Measurements from ENCODE around the gene LDLRAD4. TPM values are rescaled to one million over a fixed set of nuclear protein-coding genes. Genes with fewer than 3 reads are reported as not detected.

Gene LDLRAD4
- total RNA-seq, 1 donor from 2014 or later, result 20.4 TPM

DNA sequence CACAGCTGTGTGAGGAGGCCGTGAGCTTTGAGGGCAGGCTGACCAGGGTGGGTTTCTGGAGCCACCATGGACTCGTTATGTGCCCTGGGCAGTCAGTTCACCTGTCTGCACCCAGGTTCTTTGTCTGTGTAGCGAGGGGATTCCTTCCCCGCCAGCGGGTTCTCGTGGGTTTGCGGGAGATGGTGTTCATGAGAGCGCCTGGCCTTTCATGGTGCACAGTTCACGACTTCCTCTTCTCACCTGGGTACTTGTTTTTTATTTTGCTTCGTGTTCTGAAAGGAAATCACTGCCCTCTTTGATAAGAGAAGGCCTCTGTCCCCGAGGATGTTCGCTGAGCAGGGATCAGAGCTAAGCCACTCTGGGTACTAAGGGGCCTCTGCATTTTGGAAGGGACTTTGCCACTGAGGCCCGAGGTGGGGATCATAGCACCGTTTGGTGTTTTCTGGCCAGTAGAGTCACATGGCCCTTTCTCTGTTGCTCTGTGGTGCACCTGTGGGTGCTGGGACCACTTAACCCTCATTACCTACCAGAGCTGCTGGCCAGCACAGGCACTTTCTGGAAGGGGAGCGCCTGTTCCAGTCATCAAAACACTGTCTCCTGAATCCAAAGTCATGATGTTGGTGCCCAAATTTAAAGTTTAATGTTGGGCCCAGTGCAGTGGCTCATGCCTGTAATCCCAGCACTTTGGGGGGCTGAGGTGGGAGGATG, 78.5 kb downstream of the LDLRAD4 start:
- Mint-ChIP-seq H3K36me3 (ENCODE audit: unreplicated experiment) (no peaks in the 10 kb centered on the region), H3K9me3 (ENCODE audit: unreplicated experiment) (no peaks in the 10 kb centered on the region), H3K27me3 (ENCODE audit: unreplicated experiment) (no peaks in the 10 kb centered on the region), H3K27ac (ENCODE audit: unreplicated experiment) (no peak overlapping the region), H3K4me1 (ENCODE audit: unreplicated experiment) (peaks cover 6% of the 10 kb centered on the region), H3K4me3 (ENCODE audit: unreplicated experiment) (no peak overlapping the region)
- DNase-seq (ENCODE audit: extremely low spot score, unreplicated experiment), result no peak
- TF ChIP-seq, protein P1, sequence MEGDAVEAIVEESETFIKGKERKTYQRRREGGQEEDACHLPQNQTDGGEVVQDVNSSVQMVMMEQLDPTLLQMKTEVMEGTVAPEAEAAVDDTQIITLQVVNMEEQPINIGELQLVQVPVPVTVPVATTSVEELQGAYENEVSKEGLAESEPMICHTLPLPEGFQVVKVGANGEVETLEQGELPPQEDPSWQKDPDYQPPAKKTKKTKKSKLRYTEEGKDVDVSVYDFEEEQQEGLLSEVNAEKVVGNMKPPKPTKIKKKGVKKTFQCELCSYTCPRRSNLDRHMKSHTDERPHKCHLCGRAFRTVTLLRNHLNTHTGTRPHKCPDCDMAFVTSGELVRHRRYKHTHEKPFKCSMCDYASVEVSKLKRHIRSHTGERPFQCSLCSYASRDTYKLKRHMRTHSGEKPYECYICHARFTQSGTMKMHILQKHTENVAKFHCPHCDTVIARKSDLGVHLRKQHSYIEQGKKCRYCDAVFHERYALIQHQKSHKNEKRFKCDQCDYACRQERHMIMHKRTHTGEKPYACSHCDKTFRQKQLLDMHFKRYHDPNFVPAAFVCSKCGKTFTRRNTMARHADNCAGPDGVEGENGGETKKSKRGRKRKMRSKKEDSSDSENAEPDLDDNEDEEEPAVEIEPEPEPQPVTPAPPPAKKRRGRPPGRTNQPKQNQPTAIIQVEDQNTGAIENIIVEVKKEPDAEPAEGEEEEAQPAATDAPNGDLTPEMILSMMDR (IDR thresholded peaks at IDR 0.05), result no peak

DNA sequence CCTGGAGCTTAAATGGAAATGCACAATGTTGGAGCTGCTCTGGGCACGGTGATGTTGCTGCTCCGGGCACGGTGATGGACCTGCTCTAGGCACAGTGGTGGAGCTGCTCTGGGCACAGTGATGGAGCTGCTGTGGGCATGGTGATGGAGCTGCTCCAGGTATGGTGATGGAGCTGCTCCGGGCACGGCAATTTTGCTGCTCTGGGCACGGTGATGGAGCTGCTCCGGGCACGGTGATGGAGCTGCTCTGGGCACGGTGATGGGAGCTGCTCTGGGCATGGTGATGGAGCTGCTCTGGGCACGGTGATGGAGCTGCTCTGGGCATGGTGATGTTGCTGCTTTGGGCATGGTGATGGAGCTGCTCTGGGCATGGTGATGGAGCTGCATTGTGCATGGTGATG, 79.7 kb downstream of the LDLRAD4 start:
- no peaks in the 10 kb centered on the region for H3K36me3 Mint-ChIP-seq (ENCODE audit: unreplicated experiment)
- no peak overlapping the region for H3K27ac Mint-ChIP-seq (ENCODE audit: unreplicated experiment)
- peaks cover 10% of the 10 kb centered on the region for H3K4me1 Mint-ChIP-seq (ENCODE audit: unreplicated experiment)
- TF ChIP-seq, protein P1 (IDR thresholded peaks at IDR 0.05), result no peak
- no peak for DNase-seq (ENCODE audit: extremely low spot score, unreplicated experiment)
- H3K4me3 Mint-ChIP-seq (ENCODE audit: unreplicated experiment), result no peak overlapping the region
- no peaks in the 10 kb centered on the region for H3K27me3 Mint-ChIP-seq (ENCODE audit: unreplicated experiment)
- no peaks in the 10 kb centered on the region for H3K9me3 Mint-ChIP-seq (ENCODE audit: unreplicated experiment)

DNA sequence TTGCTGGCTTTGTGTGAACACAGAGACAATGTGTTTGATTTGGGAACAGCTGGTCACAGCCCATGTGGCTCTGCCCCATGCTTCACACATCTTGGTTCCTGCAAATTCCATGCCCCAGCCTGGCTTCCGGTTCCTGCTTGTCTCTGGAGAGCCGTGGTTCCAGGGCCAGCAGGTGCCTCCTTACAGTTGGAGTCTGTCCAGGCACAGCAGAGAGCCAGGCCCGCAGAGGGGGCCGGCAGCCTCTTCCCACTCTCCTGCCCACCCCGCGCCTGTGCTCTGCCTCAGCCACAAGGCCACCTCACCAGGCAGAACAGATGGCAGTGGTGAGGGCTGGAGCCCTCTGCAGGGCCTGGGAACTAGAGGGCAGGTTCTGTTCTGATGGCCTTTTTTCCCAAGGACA, 81.5 kb downstream of the LDLRAD4 start:
- H3K4me3 Mint-ChIP-seq (ENCODE audit: unreplicated experiment), result no peak overlapping the region
- no peaks in the 10 kb centered on the region for H3K27me3 Mint-ChIP-seq (ENCODE audit: unreplicated experiment)
- TF ChIP-seq, protein P1 (IDR thresholded peaks at IDR 0.05), result no peak
- H3K9me3 Mint-ChIP-seq (ENCODE audit: unreplicated experiment), result no peaks in the 10 kb centered on the region
- DNase-seq (ENCODE audit: extremely low spot score, unreplicated experiment), result no peak
- peaks cover 10% of the 10 kb centered on the region for H3K4me1 Mint-ChIP-seq (ENCODE audit: unreplicated experiment)
- H3K27ac Mint-ChIP-seq (ENCODE audit: unreplicated experiment), result no peak overlapping the region
- H3K36me3 Mint-ChIP-seq (ENCODE audit: unreplicated experiment), result no peaks in the 10 kb centered on the region

DNA sequence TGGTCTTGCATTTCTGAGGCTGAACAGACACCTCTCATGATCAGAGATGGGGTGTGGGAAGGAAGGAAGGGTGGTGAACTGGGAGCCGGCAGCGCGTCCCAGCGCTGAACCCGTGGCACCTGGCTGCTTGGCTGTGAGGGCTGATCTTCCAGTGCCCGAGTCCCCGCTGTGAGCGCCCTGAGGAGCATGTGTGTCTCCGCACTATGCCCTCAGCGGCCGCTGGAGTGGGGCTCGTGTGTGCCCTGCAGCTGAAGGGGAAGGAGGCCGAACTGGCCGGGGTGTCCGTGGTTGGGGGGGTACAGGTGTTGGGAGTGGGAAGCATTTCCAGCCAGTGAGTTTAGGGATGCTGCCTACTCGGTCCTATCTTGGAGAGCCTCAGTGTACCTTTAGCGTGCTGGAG, 82.2 kb downstream of the LDLRAD4 start:
- no peaks in the 10 kb centered on the region for H3K27me3 Mint-ChIP-seq (ENCODE audit: unreplicated experiment)
- no peak overlapping the region for H3K27ac Mint-ChIP-seq (ENCODE audit: unreplicated experiment)
- DNase-seq (ENCODE audit: extremely low spot score, unreplicated experiment), result no peak
- H3K9me3 Mint-ChIP-seq (ENCODE audit: unreplicated experiment), result peaks cover 6% of the 10 kb centered on the region
- peaks cover 10% of the 10 kb centered on the region for H3K4me1 Mint-ChIP-seq (ENCODE audit: unreplicated experiment)
- H3K4me3 Mint-ChIP-seq (ENCODE audit: unreplicated experiment), result no peak overlapping the region
- H3K36me3 Mint-ChIP-seq (ENCODE audit: unreplicated experiment), result no peaks in the 10 kb centered on the region
- TF ChIP-seq, protein P1 (IDR thresholded peaks at IDR 0.05), result no peak

DNA sequence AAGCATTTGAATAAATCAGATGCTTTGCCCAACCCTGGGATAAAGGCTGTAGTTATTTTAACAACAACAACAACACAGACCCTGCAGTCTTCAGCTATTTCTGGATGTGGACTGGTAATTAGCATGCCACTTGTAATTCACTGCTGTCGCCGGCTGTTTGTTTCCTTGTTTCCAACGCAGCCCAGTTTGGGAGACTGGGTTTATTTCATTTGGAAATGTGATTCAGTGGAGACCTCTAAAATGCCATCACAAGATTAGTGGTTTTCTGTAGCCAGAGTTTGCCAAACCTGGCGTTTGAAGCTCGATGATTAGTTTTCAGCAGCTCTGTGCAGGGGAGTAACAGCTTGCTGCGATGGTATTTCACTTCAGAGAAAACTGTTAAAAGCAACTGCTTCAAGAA, 83.5 kb downstream of the LDLRAD4 start:
- peaks cover 10% of the 10 kb centered on the region for H3K4me1 Mint-ChIP-seq (ENCODE audit: unreplicated experiment)
- no peak overlapping the region for H3K27ac Mint-ChIP-seq (ENCODE audit: unreplicated experiment)
- H3K9me3 Mint-ChIP-seq (ENCODE audit: unreplicated experiment), result peaks cover 8% of the 10 kb centered on the region
- no peaks in the 10 kb centered on the region for H3K27me3 Mint-ChIP-seq (ENCODE audit: unreplicated experiment)
- DNase-seq (ENCODE audit: extremely low spot score, unreplicated experiment), result no peak
- H3K4me3 Mint-ChIP-seq (ENCODE audit: unreplicated experiment), result no peak overlapping the region
- H3K36me3 Mint-ChIP-seq (ENCODE audit: unreplicated experiment), result no peaks in the 10 kb centered on the region
- TF ChIP-seq, protein P1 (IDR thresholded peaks at IDR 0.05), result no peak
